GM12875 (cell line): ENCODE data around the gene FKBP9.
A peak's percentile ranks its signal among the peaks of the same experiment; 100 is the strongest.

Experiments used
- H3K4me3 ChIP-seq: one replicate; pipeline ENCODE4 v1.5.1; 2011; ENCODE audit warnings: low read depth, low read length, control low read depth
- TF ChIP-seq, protein P1 (sequence below): IDR thresholded peaks from 2 replicates; pipeline ENCODE4 v1.5.1; 2011; ENCODE audit warnings: low read depth, mild to moderate bottlenecking, control low read depth, inconsistent platforms, low read length, moderate library complexity, borderline replicate concordance; ENCODE audit not compliant: insufficient read depth

The FKBP9 gene

DNA sequence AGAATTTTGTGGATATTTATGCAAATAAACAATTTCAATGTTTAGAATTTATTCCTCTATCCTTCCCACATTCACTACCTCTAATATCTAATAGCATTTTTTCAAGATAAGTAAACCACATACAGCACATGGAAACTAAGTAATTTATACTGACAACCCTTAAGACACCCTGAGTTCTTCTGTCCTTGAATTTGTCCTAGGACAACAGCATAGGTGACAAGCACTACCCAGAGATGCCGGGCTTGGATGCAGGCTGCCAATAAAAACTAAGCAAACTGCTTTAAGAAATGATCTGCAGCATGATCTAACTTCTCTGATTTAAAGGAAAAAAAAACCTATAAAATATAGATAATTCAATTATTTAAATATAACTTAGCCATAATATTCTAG, 82.7 kb downstream of the FKBP9 start:
- TF ChIP-seq, protein P1, sequence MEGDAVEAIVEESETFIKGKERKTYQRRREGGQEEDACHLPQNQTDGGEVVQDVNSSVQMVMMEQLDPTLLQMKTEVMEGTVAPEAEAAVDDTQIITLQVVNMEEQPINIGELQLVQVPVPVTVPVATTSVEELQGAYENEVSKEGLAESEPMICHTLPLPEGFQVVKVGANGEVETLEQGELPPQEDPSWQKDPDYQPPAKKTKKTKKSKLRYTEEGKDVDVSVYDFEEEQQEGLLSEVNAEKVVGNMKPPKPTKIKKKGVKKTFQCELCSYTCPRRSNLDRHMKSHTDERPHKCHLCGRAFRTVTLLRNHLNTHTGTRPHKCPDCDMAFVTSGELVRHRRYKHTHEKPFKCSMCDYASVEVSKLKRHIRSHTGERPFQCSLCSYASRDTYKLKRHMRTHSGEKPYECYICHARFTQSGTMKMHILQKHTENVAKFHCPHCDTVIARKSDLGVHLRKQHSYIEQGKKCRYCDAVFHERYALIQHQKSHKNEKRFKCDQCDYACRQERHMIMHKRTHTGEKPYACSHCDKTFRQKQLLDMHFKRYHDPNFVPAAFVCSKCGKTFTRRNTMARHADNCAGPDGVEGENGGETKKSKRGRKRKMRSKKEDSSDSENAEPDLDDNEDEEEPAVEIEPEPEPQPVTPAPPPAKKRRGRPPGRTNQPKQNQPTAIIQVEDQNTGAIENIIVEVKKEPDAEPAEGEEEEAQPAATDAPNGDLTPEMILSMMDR: no peak
- H3K4me3 ChIP-seq: peak overlapping the region; percentile 34

DNA sequence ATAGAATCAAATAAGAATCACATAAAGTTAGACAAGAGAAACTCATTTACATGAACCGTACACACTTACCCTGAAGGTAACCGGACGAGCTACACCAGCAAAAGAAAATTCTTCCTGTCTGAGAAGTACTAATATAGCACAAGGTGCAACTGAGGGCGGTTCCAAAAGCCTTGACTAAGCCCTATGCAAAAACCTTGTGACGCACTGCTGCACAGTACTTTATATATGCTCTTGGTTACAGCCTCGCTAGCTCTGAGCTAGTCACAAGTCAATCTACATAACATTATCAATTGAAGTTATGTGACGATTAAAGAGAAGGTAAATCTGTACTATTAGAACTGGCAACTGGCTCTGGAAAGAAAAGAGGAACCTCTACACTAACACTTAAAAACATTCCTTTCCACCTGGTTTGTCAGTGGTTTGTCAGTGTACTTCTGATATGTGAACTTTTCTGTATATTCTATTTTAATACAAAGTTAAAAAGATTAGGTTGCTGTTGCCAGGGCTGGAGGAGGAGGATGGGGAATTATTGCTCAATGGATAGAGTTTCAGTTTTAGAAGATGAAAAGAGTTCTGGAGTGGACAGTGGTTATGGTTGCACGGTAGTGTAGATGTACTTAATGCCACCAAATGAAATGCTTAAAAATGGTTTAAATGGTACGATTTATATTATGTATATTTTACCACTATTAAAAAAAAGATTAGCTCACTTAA, 83.7 kb downstream of the FKBP9 start:
- H3K4me3 ChIP-seq: no peak overlapping the region
- TF ChIP-seq, protein P1: no peak

DNA sequence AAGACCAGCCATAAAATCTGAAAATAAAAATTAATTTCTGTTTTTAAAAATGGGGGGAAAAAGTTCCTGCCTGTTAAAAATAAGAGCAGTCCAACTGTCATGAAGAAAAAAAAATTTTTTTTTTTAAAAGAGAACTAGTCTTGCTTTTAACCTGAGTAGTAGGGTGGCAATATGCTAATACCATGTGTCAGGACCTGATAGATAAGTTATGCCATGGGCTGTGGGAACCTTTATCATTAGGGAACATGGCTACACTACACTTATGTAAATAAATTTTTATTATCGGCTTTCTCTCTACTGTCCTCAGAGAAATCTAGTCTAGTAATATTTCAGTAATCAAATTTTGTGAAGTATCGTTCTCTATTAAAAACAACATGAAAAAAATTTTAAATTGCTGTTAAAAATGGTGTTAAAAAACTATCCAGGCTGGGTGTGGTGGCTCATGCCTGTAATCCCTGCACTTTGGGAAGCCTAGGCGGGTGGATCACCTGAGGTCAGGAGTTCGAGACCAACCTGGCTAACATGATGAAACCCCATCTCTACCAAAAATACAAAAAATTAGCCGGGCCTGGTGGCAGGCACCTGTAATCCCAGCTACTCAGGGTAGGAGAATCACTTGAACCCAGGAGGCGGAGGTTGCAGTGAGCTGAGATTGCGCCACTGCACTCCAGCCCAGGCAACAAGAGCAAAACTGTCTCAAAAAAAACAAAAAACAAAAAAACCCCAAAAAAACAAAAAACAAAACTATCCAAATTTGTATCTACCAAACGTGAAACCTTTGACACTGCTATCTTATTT, 84.6 kb downstream of the FKBP9 start:
- no peak overlapping the region for H3K4me3 ChIP-seq
- TF ChIP-seq, protein P1: no peak

DNA sequence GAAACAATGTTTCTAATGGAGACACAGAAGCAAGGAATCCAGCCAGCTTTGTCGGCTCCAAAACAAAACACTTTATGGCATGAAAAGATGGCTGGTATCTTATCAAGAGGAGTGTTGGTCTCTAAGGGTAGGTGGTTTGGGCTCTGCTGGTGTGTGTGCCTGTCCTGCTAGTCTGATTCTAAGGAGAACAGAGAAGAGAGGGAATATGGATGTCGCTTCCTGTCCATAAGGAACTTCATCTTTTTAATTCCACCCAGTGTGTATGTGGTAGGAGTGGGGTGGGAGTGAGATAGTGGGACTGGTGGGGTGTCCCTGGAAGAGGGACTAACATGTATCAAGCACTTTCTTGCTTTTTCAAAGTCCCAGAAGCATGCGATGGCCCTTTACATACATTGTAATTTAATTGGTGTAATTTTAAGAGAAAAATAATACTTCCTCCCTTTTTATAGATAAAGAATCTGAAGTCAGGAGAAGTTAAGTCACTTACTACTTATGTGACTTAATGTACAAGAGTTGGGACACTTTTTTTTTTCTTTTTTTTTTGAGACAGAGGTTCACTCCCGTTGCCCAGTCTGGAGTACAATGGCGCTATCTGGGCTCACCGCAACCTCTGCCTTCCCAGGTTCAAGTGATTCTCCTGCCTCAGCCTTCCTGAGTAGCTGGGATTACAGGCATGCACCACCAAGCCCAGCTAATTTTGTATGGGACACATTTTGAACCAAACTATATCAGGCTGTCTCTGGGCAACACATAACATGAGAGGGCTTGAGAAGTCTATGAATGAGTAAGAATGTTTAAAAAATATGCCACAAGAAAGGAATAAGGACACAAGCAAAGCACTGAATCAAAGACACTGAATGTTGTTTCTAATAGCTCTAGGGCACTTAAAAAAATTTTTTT, 86.5 kb downstream of the FKBP9 start:
- TF ChIP-seq, protein P1: no peak
- H3K4me3 ChIP-seq: no peak overlapping the region

DNA sequence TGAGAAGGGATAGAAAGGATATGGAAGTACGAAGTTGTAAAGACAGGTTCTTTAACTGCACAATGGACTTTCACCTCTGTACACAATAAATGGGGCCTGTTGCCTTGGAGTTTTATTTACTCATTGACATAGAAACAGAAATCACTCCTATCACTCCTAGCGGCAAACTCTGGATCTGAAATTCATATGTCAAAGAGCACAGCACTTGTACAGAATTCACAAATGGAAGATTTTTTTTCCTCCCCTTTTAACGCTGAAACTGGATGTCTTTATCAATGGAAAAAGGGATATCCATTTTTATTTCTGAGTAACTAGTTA, 87.1 kb downstream of the FKBP9 start:
- H3K4me3 ChIP-seq: no peak overlapping the region
- TF ChIP-seq, protein P1: no peak

DNA sequence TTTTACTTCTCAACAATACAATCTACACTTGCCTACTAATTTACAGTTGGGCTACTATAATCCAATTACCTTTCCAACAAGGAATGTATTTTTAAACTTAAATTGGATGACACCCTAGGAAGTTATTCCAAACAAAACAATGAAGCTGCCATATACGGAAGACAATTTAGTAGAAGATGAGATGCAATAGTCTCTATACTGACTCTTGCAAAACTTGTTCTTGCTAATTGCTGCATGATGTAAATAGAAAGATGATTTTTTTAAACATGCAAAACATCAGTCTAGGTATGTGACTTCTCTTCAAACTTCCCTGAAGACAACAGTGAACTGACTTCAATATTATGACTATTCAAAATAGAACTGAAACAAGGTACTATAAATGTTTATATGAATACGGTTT, 87.7 kb downstream of the FKBP9 start:
- H3K4me3 ChIP-seq: no peak overlapping the region
- TF ChIP-seq, protein P1: no peak

DNA sequence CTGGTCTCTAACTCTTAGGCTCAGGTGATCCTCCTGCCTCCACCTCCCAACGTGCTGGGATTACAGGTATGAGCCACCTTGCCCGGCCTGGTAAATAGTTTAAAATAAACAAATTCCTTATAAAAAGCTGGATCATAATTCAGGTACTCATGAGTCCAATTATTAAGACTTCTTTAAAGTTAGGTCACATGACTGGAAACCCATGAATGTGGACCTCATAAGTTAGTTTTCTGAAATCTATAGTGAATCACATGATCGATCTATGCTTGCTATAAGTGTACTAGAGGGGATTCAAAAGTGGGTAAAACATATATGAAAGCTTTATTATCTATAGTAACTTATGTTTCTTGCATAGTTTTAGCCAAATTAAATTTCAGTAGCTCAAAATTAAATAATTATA, 91.0 kb downstream of the FKBP9 start:
- TF ChIP-seq, protein P1: no peak
- no peak overlapping the region for H3K4me3 ChIP-seq
